Liver (tissue), 9 donors: Measurements from ENCODE around the gene TCOF1. TPM values are rescaled to one million over a fixed set of nuclear protein-coding genes. Genes with fewer than 3 reads are reported as not detected.

ENCODE experiments used
- DNase-seq: peaks from one replicate; pipeline ENCODE4 v3.0.0-alpha.2; 2017; ENCODE audit warnings: low spot score
- H3K27ac ChIP-seq, 2 donors: one replicate each; pipeline ENCODE4 v1.7.0; 2013; ENCODE audit warnings: inconsistent platforms in 2 of 2, low read length in 2 of 2, control low read depth in 1 of 2, low read depth in 1 of 2, mild to moderate bottlenecking in 1 of 2
- H3K27me3 ChIP-seq, 4 donors: one replicate each; pipeline versions ENCODE4 v1.6.1 to v1.7.0; 2013; ENCODE audit warnings: low read length in 3 of 4, inconsistent platforms in 1 of 4, mild to moderate bottlenecking in 1 of 4, moderate library complexity in 1 of 4; ENCODE audit not compliant: control insufficient read depth in 4 of 4, insufficient read depth in 4 of 4
- H3K36me3 ChIP-seq, 4 donors: one replicate each; pipeline versions ENCODE4 v1.6.1 to v1.7.0; 2013; ENCODE audit warnings: low read length in 3 of 4, mild to moderate bottlenecking in 3 of 4, low read depth in 1 of 4, moderate library complexity in 1 of 4; ENCODE audit not compliant: control insufficient read depth in 4 of 4, insufficient read depth in 3 of 4
- H3K4me1 ChIP-seq, 4 donors: one replicate each; pipeline versions ENCODE4 v1.6.1 to v1.7.0; 2013; ENCODE audit warnings: low read length in 3 of 4, mild to moderate bottlenecking in 3 of 4, moderate library complexity in 1 of 4; ENCODE audit not compliant: control insufficient read depth in 4 of 4, insufficient read depth in 4 of 4
- H3K4me3 ChIP-seq, 3 donors: one replicate each; pipeline versions ENCODE4 v1.6.1 to v1.7.0; 2013; ENCODE audit warnings: low read length in 3 of 3, control low read depth in 1 of 3, low read depth in 1 of 3, mild to moderate bottlenecking in 1 of 3
- H3K9ac ChIP-seq, 2 donors: one replicate each; pipeline ENCODE4 v1.7.0; 2013; ENCODE audit warnings: low read length in 2 of 2, mild to moderate bottlenecking in 2 of 2, moderate library complexity in 2 of 2, control low read depth in 1 of 2, low read depth in 1 of 2
- H3K9me3 ChIP-seq, 4 donors: one replicate each; pipeline versions ENCODE4 v1.6.1 to v1.7.0; 2013; ENCODE audit warnings: low read length in 3 of 4; ENCODE audit not compliant: control insufficient read depth in 4 of 4
- EGR1 ChIP-seq, 2 donors: IDR thresholded peaks; 2 replicates each; pipeline ENCODE4 v1.6.1; 2016 to 2018; ENCODE audit warnings: antibody characterized with exemption in 2 of 2, low read depth in 2 of 2
- FOXA1 ChIP-seq: IDR thresholded peaks from 2 replicates; pipeline ENCODE4 v1.6.1; 2016; ENCODE audit warnings: antibody characterized with exemption
- FOXA2 ChIP-seq: IDR thresholded peaks from 2 replicates; pipeline ENCODE4 v1.6.1; 2016; ENCODE audit warnings: antibody characterized with exemption
- GABPA ChIP-seq, 2 donors: IDR thresholded peaks in 1 of 2; conservative IDR thresholded peaks in 1 of 2; 2 replicates each; pipeline ENCODE4 v1.6.1; 2016; ENCODE audit warnings: antibody characterized with exemption in 2 of 2, mild to moderate bottlenecking in 1 of 2, moderate library complexity in 1 of 2
- HNF4A ChIP-seq, 2 donors: conservative IDR thresholded peaks; 2 replicates each; pipeline ENCODE4 v1.6.1; 2016; ENCODE audit warnings: antibody characterized with exemption in 2 of 2, mild to moderate bottlenecking in 2 of 2
- JUND ChIP-seq, 2 donors: IDR thresholded peaks; 2 replicates each; pipeline ENCODE4 v1.6.1; 2016; ENCODE audit warnings: antibody characterized with exemption in 2 of 2
- NR2F2 ChIP-seq: IDR thresholded peaks from 2 replicates; pipeline ENCODE4 v1.6.1; 2016; ENCODE audit warnings: antibody characterized with exemption
- RAD21 ChIP-seq, 2 donors: IDR thresholded peaks; 2 replicates each; pipeline ENCODE4 v1.6.1; 2016; ENCODE audit warnings: antibody characterized with exemption in 2 of 2, mild to moderate bottlenecking in 2 of 2
- RXRA ChIP-seq, 2 donors: IDR thresholded peaks; 2 replicates each; pipeline ENCODE4 v1.6.1; 2017 to 2018; ENCODE audit warnings: antibody characterized with exemption in 2 of 2, mild to moderate bottlenecking in 1 of 2
- SP1 ChIP-seq: IDR thresholded peaks from 2 replicates; pipeline ENCODE4 v1.6.1; 2018; ENCODE audit warnings: antibody characterized with exemption, mild to moderate bottlenecking
- TAF1 ChIP-seq: conservative IDR thresholded peaks from 2 replicates; pipeline ENCODE4 v1.6.1; 2016; ENCODE audit warnings: antibody characterized with exemption, mild to moderate bottlenecking
- YY1 ChIP-seq: IDR thresholded peaks from 2 replicates; pipeline ENCODE4 v1.6.1; 2016; ENCODE audit warnings: antibody characterized with exemption, mild to moderate bottlenecking
- ZBTB33 ChIP-seq: IDR thresholded peaks from 2 replicates; pipeline ENCODE4 v1.6.1; 2016; ENCODE audit warnings: antibody characterized with exemption
- WGBS: extraction: QIAGEN DNeasy Blood & Tissue Kit; methylation state at CpG from one replicate; pipeline ENCODE4 v1.1.7; 2013; 5-methylcytosine and 5-hydroxymethylcytosine counted together
- polyA plus RNA-seq, 2 donors: library from polyadenylated mRNA; stranded (reverse) in 1 of 2; unstranded in 1 of 2; fragments of 200-250 nt in 1 of 2; fragments of >200 nt in 1 of 2; fragmentation: Nextera tagmentation in 1 of 2; extraction: Ambion mirVana in 1 of 2; gene quantifications; one replicate each; pipeline versions ENCODE4 v1.2.1 to v1.2.3, GENCODE V29; 2013 to 2015
- total RNA-seq, 2 donors: library from RNA; depleted of rRNA; stranded (reverse); fragments of >200 nt; gene quantifications; one replicate each; pipeline ENCODE4 v1.2.3, GENCODE V29; 2014
- TF ChIP-seq, protein P1 (sequence below): IDR thresholded peaks from 2 replicates; pipeline ENCODE4 v1.6.1; 2016; ENCODE audit warnings: antibody characterized with exemption
- TF ChIP-seq, protein P2 (sequence below): IDR thresholded peaks from 2 replicates; pipeline ENCODE4 v1.6.1; 2016; ENCODE audit warnings: antibody characterized with exemption, mild to moderate bottlenecking
- TF ChIP-seq, protein P3 (sequence below): fragments of 150-350 bp; IDR thresholded peaks from 2 replicates; pipeline ENCODE4 v1.5.1; 2017; ENCODE audit warnings: improper control_type of control experiment, low read depth, low read length; ENCODE audit not compliant: missing input control
- donor health status: healthy.
- donor health status: healthy.
- donor health status: healthy.
- donor health status: healthy.
- donor health status: healthy.

Gene TCOF1
- total and polyA plus RNA-seq, 4 donors = 3.2 to 8.5 (median 6.4) TPM

- no peak for DNase-seq
- H3K27ac ChIP-seq = no peak overlapping the region
- no peak overlapping the region for H3K9ac ChIP-seq
- H3K4me1 ChIP-seq = no peaks in the 10 kb centered on the region
- no peak for TF ChIP-seq JUND (IDR thresholded peaks at IDR 0.05)
- TF ChIP-seq HNF4A (conservative IDR thresholded peaks at IDR 0.05) = no peak
- 92% methylated on average over 17 of the region's 17 CpGs for WGBS
- H3K27me3 ChIP-seq = no peaks in the 10 kb centered on the region
- no peak overlapping the region for H3K4me3 ChIP-seq
- H3K36me3 ChIP-seq = no peaks in the 10 kb centered on the region
- no peaks in the 10 kb centered on the region for H3K9me3 ChIP-seq
These were observed 27.3 kb upstream of the TCOF1 start for GRCh38 chr5:150329881-150330876.

DNA sequence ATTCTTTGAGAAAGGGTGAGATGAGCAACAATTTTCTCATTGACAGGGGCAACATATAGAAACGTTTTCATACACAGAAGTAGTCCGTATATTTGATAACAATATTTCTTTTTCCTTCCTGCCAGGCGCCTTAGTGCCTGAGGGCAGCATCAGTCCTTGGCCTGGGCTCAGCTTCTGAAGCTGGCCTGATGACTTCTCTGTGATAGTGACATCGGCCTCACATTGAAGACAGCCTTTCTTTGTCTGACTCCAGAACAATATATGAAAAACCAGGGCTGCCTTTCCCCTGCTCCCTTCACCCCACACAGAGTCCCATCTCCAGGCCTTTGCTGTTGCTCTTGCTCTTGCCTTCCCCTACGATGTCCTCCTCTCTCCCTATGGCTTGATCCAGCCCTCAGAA lies 24.1 kb upstream of the TCOF1 start:
- no peak overlapping the region for H3K9ac ChIP-seq
- H3K36me3 ChIP-seq = no peaks in the 10 kb centered on the region
- H3K27me3 ChIP-seq = no peaks in the 10 kb centered on the region
- DNase-seq = no peak
- no peaks in the 10 kb centered on the region for H3K4me1 ChIP-seq
- 81% methylated on average over 5 of the region's 5 CpGs for WGBS
- TF ChIP-seq TAF1 = no peak
- TF ChIP-seq ZBTB33 = no peak
- no peak for TF ChIP-seq YY1
- no peak for TF ChIP-seq GABPA (IDR thresholded peaks at IDR 0.05 in 1 of 2, conservative IDR thresholded peaks at IDR 0.05 in 1 of 2)
- no peak for TF ChIP-seq NR2F2
- TF ChIP-seq, protein P1, sequence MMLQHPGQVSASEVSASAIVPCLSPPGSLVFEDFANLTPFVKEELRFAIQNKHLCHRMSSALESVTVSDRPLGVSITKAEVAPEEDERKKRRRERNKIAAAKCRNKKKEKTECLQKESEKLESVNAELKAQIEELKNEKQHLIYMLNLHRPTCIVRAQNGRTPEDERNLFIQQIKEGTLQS = no peak
- H3K27ac ChIP-seq = no peak overlapping the region
- no peak overlapping the region for H3K4me3 ChIP-seq
- no peaks in the 10 kb centered on the region for H3K9me3 ChIP-seq

DNA sequence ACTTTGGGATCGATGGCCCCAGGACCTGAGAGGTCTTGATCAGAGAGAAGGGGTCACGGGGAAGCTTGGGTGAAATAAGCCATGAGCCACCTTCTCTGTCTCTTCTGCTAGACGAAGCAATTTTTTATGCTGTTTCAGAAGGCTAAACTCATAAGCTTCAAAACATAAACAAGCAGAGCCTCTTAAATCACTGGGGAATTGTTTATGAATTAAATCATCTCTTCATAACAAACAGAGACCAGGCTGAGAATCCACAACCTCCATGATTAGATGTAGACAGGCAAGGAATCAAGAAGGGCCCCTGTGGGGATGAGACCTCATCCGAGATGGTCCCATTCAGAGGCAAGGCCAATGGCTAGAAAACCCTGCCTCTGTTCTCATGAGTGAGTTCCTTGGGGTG lies 21.7 kb upstream of the TCOF1 start:
- Histone ChIP-seq H3K36me3 (no peaks in the 10 kb centered on the region), H3K27me3 (no peaks in the 10 kb centered on the region), H3K4me1 (no peaks in the 10 kb centered on the region), H3K9me3 (no peaks in the 10 kb centered on the region), H3K9ac (no peak overlapping the region), H3K4me3 (no peak overlapping the region), H3K27ac (no peak overlapping the region)
- DNase-seq = no peak
- 84% methylated on average over 4 of the region's 4 CpGs for WGBS
- TF ChIP-seq JUND (IDR thresholded peaks at IDR 0.05) (no peak), GABPA (IDR thresholded peaks at IDR 0.05 in 1 of 2, conservative IDR thresholded peaks at IDR 0.05 in 1 of 2) (no peak), ZBTB33 (no peak), FOXA2 (no peak), RXRA (IDR thresholded peaks at IDR 0.05) (no peak), EGR1 (IDR thresholded peaks at IDR 0.05; ENCODE audit: low read depth in 2 of 2) (no peak), FOXA1 (no peak), SP1 (no peak), HNF4A (conservative IDR thresholded peaks at IDR 0.05) (no peak), TAF1 (no peak), RAD21 (IDR thresholded peaks at IDR 0.05) (no peak)
- TF ChIP-seq, protein P2, sequence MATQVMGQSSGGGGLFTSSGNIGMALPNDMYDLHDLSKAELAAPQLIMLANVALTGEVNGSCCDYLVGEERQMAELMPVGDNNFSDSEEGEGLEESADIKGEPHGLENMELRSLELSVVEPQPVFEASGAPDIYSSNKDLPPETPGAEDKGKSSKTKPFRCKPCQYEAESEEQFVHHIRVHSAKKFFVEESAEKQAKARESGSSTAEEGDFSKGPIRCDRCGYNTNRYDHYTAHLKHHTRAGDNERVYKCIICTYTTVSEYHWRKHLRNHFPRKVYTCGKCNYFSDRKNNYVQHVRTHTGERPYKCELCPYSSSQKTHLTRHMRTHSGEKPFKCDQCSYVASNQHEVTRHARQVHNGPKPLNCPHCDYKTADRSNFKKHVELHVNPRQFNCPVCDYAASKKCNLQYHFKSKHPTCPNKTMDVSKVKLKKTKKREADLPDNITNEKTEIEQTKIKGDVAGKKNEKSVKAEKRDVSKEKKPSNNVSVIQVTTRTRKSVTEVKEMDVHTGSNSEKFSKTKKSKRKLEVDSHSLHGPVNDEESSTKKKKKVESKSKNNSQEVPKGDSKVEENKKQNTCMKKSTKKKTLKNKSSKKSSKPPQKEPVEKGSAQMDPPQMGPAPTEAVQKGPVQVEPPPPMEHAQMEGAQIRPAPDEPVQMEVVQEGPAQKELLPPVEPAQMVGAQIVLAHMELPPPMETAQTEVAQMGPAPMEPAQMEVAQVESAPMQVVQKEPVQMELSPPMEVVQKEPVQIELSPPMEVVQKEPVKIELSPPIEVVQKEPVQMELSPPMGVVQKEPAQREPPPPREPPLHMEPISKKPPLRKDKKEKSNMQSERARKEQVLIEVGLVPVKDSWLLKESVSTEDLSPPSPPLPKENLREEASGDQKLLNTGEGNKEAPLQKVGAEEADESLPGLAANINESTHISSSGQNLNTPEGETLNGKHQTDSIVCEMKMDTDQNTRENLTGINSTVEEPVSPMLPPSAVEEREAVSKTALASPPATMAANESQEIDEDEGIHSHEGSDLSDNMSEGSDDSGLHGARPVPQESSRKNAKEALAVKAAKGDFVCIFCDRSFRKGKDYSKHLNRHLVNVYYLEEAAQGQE = no peak
- TF ChIP-seq, protein P3, sequence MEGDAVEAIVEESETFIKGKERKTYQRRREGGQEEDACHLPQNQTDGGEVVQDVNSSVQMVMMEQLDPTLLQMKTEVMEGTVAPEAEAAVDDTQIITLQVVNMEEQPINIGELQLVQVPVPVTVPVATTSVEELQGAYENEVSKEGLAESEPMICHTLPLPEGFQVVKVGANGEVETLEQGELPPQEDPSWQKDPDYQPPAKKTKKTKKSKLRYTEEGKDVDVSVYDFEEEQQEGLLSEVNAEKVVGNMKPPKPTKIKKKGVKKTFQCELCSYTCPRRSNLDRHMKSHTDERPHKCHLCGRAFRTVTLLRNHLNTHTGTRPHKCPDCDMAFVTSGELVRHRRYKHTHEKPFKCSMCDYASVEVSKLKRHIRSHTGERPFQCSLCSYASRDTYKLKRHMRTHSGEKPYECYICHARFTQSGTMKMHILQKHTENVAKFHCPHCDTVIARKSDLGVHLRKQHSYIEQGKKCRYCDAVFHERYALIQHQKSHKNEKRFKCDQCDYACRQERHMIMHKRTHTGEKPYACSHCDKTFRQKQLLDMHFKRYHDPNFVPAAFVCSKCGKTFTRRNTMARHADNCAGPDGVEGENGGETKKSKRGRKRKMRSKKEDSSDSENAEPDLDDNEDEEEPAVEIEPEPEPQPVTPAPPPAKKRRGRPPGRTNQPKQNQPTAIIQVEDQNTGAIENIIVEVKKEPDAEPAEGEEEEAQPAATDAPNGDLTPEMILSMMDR = no peak
- TF ChIP-seq, protein P1 = no peak
